Hypothalamus (tissue), 51 donors: ENCODE data around the gene CELF4.

Experiments
- DNase-seq, 51 donors: peaks; one replicate each; lab custom pipeline; 2025; lab: John Stamatoyannopoulos, UW

The CELF4 gene

DNA sequence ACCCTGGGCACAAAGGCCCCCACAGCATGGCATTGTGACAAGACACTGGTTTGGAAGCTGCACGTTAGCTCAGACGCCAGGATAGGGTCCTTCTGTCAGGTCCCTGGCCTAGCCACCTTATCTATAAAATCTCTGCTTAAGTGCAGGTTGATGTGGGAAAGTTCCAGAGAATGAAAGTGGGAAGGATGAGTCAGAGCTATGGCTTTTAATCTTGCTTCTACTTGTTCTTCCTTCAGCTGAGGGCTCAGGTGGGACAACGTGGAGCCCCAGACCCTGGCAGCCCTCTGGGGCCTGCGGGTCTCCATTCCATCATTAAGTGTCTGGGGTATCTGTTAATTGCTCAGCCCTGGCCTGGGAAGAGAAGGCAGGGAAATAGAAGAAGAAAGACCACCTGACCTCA lies 64.5 kb downstream of the CELF4 start:
- DNase-seq = no peak

DNA sequence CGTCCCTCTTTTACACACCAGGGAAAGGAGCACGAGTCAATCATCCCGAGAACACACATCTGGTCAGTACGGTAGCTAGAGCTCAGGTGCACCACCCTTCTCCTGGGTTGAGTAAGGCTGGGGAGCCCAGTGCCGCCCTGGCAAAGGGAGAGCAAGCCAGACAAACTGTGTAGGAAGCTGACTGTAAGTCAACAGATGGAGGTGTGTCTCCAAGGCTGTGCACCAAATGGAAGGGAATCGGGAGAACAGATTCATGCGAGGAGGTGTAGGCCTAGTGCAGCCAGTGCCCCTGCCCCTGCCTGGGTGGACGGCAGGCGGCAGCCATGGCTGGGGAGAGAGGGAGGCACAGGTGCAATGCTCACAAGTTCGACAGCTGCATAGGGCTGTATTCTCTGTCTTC lies 65.7 kb downstream of the CELF4 start:
- no peak for DNase-seq

DNA sequence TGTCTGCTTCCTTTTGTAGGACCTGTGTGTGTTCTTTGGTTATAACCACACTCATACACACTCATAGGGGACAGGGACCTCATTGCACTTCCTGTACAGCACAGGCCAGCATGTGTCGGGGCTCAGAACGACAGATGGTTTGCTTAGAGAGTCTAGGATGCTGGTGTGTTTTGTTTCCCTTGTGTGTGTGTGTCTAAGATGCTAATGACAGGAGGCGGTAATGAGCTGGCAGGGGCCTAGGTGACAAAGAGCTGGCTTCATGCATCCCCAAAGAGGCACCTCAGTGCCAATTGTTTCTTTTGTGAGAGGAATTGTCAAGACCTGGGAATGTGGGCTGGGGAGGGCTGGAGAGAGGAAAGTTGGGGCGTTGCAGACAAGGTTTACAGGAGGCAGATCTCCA lies 66.6 kb downstream of the CELF4 start:
- DNase-seq = no peak

DNA sequence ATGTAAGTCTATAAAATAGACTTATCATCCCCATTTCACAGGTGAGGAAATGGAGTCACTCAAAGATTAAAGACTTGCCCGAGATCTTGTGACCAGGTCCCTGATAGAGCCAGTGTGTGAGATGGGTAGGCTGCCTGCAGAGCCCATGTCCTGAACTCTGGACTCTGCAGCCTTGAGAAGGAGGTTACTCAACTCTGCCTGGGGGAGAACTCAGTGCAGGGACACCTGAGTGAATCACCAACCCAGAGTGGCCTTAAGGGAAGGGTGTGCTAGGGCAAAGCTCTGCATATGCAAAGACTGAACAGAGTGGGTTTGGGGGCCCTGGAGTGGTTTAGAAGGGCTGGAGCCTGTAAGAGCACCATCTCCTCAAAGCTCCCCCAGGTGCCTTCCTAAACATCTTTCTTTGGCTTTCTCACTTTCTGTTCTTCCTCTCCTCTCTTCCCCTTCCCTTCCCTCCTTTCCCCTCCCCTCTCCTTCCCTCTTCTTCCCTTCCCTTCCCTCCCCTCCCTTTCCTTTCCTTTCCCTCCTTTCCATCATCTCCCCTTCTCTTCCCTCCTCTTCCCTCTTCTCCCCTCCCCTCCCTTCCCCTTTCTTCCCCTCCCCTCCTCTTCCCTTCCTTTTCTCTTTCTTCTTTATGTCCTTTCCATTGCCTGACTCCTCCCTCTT lies 67.6 kb downstream of the CELF4 start:
- DNase-seq = no peak

DNA sequence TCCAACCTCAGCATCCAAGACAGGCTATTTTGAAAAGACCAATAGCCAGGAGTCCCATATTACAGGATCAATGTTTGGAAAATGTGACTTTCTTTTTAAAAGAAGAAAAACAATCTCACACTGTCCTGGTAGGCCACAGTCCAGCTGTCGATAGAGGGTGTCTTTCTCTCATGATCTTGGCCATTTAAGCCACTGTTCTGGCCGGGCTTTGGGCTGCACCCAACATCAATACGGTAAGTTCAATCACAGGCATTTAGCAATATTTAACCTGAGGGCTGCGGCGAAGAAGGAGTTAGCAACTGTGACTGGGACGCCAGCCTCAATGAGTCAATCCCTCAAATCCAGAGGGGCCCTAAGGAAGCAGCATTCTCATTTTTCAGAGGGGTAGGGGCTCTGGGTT lies 69.0 kb downstream of the CELF4 start:
- no peak for DNase-seq

DNA sequence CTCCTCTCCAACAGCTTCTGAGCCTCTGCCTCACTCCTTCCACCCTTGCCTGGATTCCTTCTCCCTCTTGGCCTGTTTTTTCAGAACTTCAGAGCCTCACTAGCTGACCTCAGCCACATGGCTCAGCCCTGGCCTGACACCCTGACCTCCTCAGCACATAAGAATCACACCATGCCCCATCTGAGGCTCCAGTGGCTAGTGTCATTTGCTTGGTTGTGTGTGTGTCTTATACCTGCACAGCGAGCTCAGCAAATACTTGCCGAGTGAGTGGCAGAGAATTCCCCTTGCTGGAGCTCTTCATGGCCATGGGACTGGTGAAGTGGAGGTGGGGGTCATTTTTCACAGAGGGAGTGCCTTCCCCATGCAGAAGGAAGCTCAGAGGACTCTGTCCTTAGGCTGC lies 70.2 kb downstream of the CELF4 start:
- no peak for DNase-seq

DNA sequence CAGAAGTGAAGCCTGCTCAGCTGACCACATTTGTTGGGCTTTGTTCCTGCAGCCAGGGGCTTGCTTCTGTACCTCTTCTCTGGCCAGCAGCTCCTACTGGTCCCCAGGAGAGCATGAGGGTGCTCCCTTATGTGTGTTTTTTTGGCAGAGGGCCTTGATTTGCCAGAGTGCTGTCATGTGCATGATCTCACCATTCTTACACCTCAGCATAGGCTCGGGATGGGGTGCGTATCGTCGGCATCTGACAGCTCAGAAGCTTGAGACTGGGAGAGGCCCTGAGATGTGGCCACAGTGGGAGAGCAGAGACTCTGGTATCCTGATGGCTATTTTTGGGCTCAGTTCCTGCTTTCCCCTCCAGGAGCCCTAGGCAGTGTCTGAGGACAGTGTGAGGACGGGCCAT lies 71.2 kb downstream of the CELF4 start:
- DNase-seq = peak in 1 of 51 donors; percentile 33

DNA sequence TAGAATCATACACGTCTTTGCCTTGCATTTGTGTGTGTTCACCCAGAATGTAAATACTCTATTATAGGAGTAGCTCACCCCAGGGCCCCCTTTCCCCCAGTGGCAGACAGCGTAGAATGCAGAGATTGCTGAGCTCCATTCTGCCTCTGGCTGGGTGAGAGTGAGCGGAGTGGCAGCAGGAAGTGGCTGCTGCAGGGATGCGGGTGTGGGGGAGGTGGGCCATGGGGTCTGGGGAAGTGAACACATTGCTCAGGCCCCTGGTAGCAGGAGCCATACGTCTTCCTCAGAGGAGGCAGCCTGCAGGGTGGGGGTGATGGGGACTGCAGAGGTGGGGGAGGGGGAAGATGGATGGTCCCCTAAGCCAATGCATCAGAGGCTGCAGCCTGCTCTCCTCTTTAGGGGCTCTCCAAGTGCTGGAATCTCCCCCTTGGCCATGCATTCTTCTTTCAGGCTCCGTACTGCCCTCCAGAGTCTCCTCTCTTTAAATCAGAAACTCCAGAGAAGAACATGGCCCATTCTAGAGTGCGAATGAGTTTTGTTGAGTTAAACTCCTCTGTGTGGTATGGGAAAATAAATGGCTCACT lies 72.2 kb downstream of the CELF4 start:
- DNase-seq = no peak

DNA sequence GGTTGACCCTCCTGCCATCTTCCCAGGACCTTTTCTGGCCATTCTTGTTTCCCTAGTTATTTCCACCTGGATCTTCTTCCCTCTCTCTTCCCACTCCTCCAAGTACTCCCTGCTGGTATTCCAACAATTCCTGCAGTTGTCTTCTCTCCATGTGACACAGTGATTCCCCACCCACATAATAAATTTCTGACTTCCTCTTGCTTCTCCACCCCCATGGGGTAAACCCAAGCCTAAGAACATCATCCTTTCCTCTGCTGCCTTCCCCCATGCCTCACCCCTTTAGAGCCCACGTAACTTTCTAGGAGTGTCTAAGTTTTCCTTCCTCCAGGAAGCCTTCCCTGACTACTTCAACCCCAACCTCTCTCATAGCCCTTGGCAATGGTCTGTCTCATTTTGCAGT lies 72.6 kb downstream of the CELF4 start:
- no peak for DNase-seq

DNA sequence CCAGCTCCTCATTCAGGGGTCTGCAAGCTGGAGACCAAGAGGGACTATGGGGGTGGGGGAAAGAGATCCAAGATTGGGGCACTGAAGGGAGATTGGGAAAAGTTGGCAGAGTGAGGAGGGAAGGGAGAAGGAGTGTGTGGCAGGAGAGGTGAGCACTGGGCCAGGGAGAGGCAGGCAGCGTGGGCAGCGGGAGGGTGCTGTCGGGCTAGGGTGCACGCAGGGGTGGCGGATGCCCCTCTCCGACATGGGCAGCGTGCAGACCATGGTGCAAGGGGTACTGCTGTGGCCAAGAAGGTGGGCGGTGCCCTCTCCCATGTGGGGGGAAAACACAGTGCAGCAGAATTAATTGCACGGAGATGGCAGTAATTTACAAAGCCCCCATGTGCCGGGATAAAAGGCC lies 74.1 kb downstream of the CELF4 start:
- DNase-seq = no peak

DNA sequence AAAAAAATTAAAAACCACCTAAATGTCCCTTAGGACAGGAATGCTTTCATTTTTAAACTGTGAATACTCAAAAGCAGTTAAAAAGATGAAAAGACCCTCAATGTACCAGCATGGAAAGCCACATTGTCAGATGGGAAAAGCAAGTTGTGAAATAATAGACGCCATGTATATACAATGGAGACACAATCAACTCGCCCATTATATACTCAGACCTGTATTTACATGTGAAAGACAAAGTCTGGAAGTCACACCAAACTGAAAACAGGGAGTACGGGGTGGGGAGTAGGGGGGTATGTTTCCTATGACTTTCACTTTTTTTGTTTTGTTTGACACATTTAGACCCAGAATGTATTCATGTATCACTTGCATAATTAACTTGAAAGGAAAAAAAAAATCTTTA lies 75.6 kb downstream of the CELF4 start:
- DNase-seq = no peak

DNA sequence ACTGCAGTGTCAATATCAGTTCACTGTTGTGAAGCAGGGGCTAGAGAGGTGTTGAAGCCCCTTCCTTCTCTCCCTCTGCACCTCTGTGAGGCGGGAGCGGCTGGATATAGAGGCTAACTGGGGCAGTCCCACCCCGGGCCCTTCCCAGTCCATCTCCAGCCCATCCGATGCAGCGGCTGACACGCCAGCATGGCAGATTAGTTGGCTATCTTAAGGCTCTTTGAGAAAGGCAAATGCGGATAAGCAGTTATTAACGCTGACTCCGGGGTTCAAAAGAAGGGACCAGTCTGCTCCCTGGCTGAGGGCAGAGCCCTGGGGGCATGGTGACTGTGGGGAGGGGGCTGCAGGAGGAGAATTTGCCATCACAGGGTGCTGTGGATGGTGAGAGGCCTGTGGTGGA lies 76.6 kb downstream of the CELF4 start:
- no peak for DNase-seq

DNA sequence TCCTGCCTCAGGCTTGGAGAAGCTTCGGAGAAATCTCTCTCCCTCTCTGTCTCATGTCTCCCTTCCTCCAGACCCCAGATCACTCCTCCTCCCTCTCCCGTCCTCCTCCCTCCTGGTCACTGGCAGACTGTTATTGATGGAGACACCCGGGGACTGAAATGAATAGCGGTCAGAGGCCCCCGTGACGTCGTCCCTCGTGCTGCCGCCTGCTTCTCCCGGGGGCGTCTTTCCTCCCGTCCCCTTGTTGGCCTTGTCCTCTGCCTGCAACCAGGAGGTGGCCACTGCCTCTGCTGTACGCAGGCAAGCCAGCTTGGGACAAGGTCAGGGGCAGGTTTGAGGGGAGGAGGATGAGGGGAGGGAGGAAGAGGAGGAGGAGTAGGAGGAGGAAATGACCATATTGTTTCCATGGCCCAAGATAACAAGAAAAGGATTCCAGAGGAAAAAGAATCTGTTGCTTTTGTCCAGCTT lies 78.2 kb downstream of the CELF4 start:
- DNase-seq = peak in 1 of 51 donors; percentile 44

DNA sequence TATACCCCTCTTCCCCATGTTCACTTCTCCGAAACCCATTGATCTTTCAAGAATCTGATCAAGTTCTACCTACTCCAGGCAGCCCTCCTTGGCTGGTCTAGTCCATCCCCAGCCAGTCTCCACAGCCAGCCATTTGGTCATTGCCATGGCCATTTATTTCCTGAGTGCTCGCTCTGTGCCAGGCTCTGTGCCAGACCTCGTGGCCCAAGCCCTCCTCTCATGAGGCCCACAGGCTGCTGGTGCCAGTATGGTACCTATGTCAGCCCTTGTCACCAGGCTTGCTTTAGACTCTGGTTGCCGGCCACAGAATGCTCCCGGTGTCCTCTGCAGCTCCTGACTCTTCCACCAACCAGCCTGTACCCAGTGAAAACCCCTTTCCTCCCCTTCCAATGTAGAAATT lies 78.8 kb downstream of the CELF4 start:
- peak in 1 of 51 donors; percentile 7 for DNase-seq

DNA sequence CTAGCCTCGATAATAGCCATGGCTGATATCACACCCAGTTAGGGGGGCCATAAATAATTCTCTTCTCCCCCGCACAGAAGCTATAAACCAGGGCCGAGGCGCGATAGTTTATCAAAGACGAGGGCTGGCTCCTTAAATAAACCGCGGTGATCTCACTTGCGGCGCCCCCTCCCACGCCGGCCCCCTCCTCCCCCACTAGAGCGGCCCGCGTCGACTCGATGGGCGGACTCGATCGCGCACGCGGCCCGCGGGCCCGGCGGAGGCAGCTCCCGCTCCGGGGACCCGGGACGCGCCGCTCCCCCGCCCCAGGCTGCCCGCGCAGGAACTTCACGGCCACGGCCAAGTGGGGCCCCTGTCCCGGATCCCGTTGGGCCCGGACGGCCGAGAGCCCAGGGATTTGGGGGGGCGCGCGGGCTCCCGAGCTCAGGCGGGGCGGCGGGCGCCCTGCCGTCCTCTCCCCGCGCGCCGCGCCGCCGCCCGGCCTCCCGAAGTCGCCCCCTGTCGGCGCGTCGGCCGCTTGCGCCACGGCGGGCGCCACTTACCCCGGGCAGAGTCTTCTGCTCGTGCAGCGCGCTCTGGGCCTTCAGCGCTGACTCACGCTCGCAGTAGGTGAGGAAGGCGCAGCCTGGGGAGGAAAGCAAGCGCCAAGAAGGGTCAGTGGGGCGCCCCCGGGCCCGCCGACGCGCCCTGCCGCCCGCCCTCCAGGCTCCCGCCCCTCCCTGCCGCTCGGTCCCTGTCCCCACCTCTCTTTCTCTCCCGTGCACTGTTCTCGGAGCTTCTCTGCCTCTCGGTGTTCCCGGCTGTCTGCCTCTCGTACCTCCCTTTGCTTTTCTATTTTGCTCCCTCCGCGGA lies 80.4 kb downstream of the CELF4 start:
- DNase-seq = peak in 9 of 51 donors; percentile 6 to 54 (median 27)

DNA sequence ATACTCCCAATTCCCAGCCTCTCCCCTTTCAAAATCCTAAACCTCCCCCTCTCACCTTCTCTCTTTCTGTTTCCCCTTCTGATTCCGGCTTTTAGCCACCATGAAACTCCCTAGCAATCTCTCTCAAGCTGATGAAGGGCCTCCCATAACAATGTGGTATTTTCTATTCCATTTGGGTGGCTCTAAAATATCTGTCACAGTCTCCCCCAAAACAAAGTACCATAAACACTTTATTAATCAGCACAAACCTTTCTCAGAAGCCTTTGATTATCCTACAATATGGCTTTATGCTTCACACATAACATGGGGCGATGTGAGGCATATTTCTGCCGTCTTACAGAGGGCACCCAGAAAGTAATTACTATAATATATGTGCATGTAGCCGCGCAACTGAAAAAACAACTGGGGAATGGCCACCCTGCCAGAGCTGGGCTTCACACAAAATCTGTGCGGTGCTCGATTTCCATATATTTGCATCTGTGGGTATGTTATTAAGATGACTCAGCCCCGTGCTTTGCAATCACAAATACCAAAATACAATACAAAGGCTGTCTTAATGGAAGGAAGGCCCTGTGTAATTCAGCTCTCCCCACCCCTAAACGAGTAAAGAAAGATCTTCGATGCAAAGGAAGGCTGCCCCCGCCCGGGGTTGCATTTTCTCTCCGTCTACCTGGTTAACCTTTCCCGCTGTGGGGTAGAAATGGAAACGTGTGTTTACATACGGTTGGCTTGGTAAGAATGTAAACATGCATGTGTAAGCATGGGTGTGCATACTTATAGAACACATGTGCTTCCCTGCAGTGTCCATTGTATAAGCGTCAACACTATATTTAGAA lies 81.4 kb downstream of the CELF4 start:
- peak in 1 of 51 donors; percentile 39 for DNase-seq

DNA sequence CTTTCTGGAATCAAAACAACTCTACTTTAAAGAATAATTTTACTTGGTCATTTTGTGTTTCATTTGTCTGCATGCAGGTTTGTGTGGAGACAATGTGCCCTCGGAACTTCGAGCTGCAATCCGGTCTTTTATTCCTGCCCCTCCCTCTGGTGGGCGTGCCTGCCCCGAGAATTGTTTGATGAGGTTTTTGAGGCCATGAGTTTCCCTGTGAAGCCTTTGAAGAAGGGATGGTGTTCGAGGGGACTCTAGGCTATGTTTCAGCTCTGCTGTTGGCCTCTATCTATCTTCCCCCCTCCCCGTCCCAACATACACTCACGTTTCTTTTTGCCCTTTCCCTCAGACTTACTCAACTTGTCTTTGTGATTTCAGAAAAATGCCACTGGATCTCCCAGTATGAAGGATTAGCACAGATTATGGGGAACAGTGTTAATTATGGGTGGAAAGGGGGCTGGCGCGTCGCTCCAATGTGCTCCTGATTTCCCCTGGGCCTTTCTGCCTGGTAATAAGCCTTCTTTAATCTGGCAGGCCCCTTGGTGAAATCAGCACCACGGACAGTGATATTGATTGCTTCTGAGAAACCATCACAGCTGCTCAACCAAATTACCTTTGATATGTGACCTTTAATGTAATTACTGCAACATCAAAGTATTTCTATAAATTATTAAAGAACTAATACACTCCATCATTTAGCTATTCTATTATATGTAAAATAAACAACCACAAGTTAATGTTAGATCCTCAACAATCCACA lies 82.2 kb downstream of the CELF4 start:
- no peak for DNase-seq

DNA sequence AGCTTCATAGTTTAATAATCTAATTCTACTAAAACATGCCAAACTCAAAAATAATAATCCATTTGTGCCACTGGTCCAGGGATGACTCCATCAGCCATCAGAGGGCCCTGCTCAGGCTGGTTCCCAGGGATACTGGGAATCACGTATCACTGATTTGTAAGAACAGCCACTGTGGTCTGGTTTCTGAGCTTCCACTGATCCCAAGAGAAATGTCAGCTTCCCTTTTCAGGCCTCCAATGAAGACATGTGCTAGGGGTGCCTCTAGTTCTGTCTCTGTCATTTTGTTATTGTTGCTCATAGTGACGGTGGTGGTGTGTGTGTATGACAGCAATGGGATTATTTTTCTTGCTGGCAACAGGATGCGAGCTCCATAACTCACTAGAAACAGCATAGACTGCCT lies 83.2 kb downstream of the CELF4 start:
- DNase-seq = peak in 1 of 51 donors; percentile 30

DNA sequence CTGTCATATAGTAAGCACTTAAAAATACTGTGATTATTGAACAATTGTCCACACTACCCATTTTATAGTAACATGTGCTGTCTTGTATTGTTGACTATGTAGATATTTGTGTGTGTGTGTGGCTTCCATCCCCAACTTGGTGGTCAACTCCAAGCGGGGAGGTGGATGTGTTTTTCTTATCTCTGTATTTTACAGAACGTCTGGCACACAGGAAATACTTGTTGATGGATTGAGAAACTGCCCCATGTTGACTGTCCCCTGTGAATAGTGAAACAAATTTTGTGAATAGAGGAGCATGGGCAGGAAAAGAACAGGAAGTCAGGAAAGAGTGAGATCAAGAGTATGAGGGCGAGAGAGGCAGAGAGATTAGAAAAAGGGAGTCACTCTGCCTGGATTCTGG lies 83.6 kb downstream of the CELF4 start:
- no peak for DNase-seq

DNA sequence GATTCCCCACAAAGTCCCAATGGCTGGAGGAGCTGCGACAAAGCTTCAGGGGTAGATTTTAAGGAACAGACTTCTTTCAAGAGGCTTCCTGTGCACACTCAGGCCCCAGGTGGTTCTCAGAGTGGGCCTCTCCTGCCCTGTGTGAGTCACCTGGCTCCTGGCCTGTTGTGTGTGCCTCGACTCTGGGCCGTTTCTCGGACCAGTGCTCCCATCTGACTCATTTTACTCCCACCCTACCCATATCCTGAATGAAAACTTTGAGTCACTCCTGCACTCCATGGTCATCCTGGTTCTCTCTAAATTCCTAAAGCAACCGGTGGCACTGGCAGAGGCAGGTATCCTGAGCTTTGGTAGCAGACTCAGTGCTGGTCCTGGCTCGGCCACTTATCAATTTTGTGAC lies 84.1 kb downstream of the CELF4 start:
- DNase-seq = peak in 1 of 51 donors; percentile 31
